ENCODE results near the gene SLC25A47.

DNA sequence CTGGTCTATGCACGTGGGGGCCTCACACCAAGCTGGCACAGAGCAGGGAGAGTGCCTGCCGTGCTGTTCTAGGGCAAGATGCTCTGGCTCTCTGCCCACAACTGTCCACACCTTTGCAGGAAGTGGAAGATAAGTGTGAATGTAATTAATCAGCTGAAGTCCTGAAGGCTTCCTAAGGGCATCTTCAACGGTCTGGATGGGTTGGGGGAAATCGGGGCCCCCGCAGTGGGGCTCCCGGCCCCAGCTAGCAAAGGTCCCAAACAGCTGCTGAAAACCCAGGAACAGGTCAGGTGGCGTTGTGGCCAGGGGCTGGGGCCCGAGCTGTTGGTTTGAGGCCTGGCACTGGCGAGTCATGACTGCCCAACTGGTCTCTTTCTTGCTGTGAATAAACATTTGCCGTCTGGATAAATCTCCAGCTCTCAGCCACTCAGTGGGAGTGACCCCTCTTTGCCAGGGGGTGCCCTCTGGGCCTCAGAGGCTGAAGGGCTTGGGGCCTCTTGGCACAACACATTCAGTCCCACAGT, 10.2 kb upstream of the SLC25A47 start:
- TF ChIP-seq POLR2A (IDR thresholded peaks at IDR 0.05; ENCODE audit: low read depth, low read length) (no peak), MYC (IDR thresholded peaks at IDR 0.05; ENCODE audit: low read depth, low read length) (no peak), FOS (IDR thresholded peaks at IDR 0.05; ENCODE audit: borderline replicate concordance, insufficient read depth, low read length) (no peak), POLR2AphosphoS5 (IDR thresholded peaks at IDR 0.05; ENCODE audit: insufficient read depth, low read depth, low read length) (no peak), EZH2 (IDR thresholded peaks at IDR 0.05; ENCODE audit: borderline replicate concordance, low read depth, low read length, severe bottlenecking) (no peak), JUN (IDR thresholded peaks at IDR 0.05; ENCODE audit: borderline replicate concordance, insufficient read depth, insufficient read length, low read depth) (no peak)
- TF ChIP-seq, protein P1, sequence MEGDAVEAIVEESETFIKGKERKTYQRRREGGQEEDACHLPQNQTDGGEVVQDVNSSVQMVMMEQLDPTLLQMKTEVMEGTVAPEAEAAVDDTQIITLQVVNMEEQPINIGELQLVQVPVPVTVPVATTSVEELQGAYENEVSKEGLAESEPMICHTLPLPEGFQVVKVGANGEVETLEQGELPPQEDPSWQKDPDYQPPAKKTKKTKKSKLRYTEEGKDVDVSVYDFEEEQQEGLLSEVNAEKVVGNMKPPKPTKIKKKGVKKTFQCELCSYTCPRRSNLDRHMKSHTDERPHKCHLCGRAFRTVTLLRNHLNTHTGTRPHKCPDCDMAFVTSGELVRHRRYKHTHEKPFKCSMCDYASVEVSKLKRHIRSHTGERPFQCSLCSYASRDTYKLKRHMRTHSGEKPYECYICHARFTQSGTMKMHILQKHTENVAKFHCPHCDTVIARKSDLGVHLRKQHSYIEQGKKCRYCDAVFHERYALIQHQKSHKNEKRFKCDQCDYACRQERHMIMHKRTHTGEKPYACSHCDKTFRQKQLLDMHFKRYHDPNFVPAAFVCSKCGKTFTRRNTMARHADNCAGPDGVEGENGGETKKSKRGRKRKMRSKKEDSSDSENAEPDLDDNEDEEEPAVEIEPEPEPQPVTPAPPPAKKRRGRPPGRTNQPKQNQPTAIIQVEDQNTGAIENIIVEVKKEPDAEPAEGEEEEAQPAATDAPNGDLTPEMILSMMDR (IDR thresholded peaks at IDR 0.05; ENCODE audit: extremely low read depth in 1 of 2, insufficient read depth in 1 of 2, low read depth in 1 of 2, low read length in 2 of 2): no peak
